Mucosa of stomach (tissue), 1 donor: ENCODE results near the gene C15orf62.
A peak's percentile ranks its signal among the peaks of the same experiment; 100 is the strongest.

Experiments
- H3K27me3 ChIP-seq: one replicate; pipeline ENCODE4 v1.7.0; 2013; ENCODE audit warnings: mild to moderate bottlenecking, low read length; ENCODE audit not compliant: control insufficient read depth, insufficient read depth
- H3K36me3 ChIP-seq: one replicate; pipeline ENCODE4 v1.7.0; 2013; ENCODE audit warnings: low read length; ENCODE audit not compliant: control insufficient read depth, insufficient read depth
- H3K4me1 ChIP-seq: one replicate; pipeline ENCODE4 v1.7.0; 2013; ENCODE audit warnings: mild to moderate bottlenecking, low read length; ENCODE audit not compliant: control insufficient read depth, insufficient read depth
- H3K4me3 ChIP-seq: one replicate; pipeline ENCODE4 v1.7.0; 2013; ENCODE audit warnings: low read length
- H3K9ac ChIP-seq: one replicate; pipeline ENCODE4 v1.7.0; 2013; ENCODE audit warnings: mild to moderate bottlenecking, low read length, moderate library complexity
- H3K9me3 ChIP-seq: one replicate; pipeline ENCODE4 v1.7.0; 2013; ENCODE audit warnings: mild to moderate bottlenecking, low read length, moderate library complexity; ENCODE audit not compliant: control insufficient read depth
- donor health status: Pancreatic carcinoma.

C15orf62 gene

GRCh38 chr15:40790718-40791117 is 20.9 kb downstream of the C15orf62 start:
- peak overlapping the region; percentile 22 for H3K9ac ChIP-seq
- no peak overlapping the region for H3K4me3 ChIP-seq
- H3K27me3 ChIP-seq: no peaks in the 10 kb centered on the region
- H3K4me1 ChIP-seq: peaks cover 63% of the 10 kb centered on the region
- no peaks in the 10 kb centered on the region for H3K36me3 ChIP-seq
- H3K9me3 ChIP-seq: no peaks in the 10 kb centered on the region

GRCh38 chr15:40792394-40792793 is 22.6 kb downstream of the C15orf62 start:
- no peaks in the 10 kb centered on the region for H3K36me3 ChIP-seq
- H3K4me1 ChIP-seq: peaks cover 56% of the 10 kb centered on the region
- no peak overlapping the region for H3K4me3 ChIP-seq
- no peaks in the 10 kb centered on the region for H3K27me3 ChIP-seq
- no peaks in the 10 kb centered on the region for H3K9me3 ChIP-seq
- no peak overlapping the region for H3K9ac ChIP-seq

- H3K9ac ChIP-seq: no peak overlapping the region
- H3K4me1 ChIP-seq: peaks cover 47% of the 10 kb centered on the region
- H3K9me3 ChIP-seq: no peaks in the 10 kb centered on the region
- H3K36me3 ChIP-seq: no peaks in the 10 kb centered on the region
- no peak overlapping the region for H3K4me3 ChIP-seq
- H3K27me3 ChIP-seq: no peaks in the 10 kb centered on the region
These were observed 23.6 kb downstream of the C15orf62 start for GRCh38 chr15:40793216-40793989.

- no peaks in the 10 kb centered on the region for H3K36me3 ChIP-seq
- H3K4me3 ChIP-seq: no peak overlapping the region
- H3K9ac ChIP-seq: no peak overlapping the region
- H3K4me1 ChIP-seq: peaks cover 31% of the 10 kb centered on the region
- no peaks in the 10 kb centered on the region for H3K27me3 ChIP-seq
- H3K9me3 ChIP-seq: no peaks in the 10 kb centered on the region
These were observed 26.3 kb downstream of the C15orf62 start for GRCh38 chr15:40796041-40796440.

- Histone ChIP-seq H3K9ac (no peak overlapping the region), H3K9me3 (no peaks in the 10 kb centered on the region), H3K4me1 (peaks cover 28% of the 10 kb centered on the region), H3K27me3 (no peaks in the 10 kb centered on the region), H3K36me3 (no peaks in the 10 kb centered on the region), H3K4me3 (no peak overlapping the region)
These were observed 26.7 kb downstream of the C15orf62 start for GRCh38 chr15:40796512-40796911.

GRCh38 chr15:40799523-40799922 is 29.7 kb downstream of the C15orf62 start:
- H3K36me3 ChIP-seq: no peaks in the 10 kb centered on the region
- H3K4me3 ChIP-seq: no peak overlapping the region
- peaks cover 26% of the 10 kb centered on the region for H3K4me1 ChIP-seq
- no peak overlapping the region for H3K9ac ChIP-seq
- H3K27me3 ChIP-seq: no peaks in the 10 kb centered on the region
- H3K9me3 ChIP-seq: no peaks in the 10 kb centered on the region

- Histone ChIP-seq H3K4me1 (peaks cover 27% of the 10 kb centered on the region), H3K36me3 (no peaks in the 10 kb centered on the region), H3K9me3 (no peaks in the 10 kb centered on the region), H3K4me3 (no peak overlapping the region), H3K27me3 (no peaks in the 10 kb centered on the region), H3K9ac (no peak overlapping the region)
These were observed 33.3 kb downstream of the C15orf62 start for GRCh38 chr15:40803076-40803475.

GRCh38 chr15:40803688-40804087 is 33.9 kb downstream of the C15orf62 start:
- no peak overlapping the region for H3K9ac ChIP-seq
- H3K27me3 ChIP-seq: no peaks in the 10 kb centered on the region
- H3K9me3 ChIP-seq: no peaks in the 10 kb centered on the region
- H3K4me3 ChIP-seq: no peak overlapping the region
- peaks cover 32% of the 10 kb centered on the region for H3K4me1 ChIP-seq
- H3K36me3 ChIP-seq: no peaks in the 10 kb centered on the region

- Histone ChIP-seq H3K36me3 (no peaks in the 10 kb centered on the region), H3K4me3 (peak overlapping the region; percentile 100), H3K4me1 (peaks cover 32% of the 10 kb centered on the region), H3K9me3 (no peaks in the 10 kb centered on the region), H3K9ac (peak overlapping the region; percentile 95), H3K27me3 (no peaks in the 10 kb centered on the region)
These were observed 36.9 kb downstream of the C15orf62 start for GRCh38 chr15:40806672-40807027.

- Histone ChIP-seq H3K4me3 (peak within 1 kb of the TSS; percentile 100), H3K36me3 (no peaks in the 10 kb centered on the region), H3K9ac (peak within 1 kb of the TSS; percentile 95), H3K9me3 (no peaks in the 10 kb centered on the region), H3K27me3 (no peaks in the 10 kb centered on the region), H3K4me1 (peaks cover 32% of the 10 kb centered on the region)
These were observed 37.5 kb downstream of the C15orf62 start, which contains the start of the genes DNAJC17 and ZFYVE19 for GRCh38 chr15:40807028-40807887. TSS of gene DNAJC17 (minus strand) at chr15:40807473. CDS start at chr15:40807446, 27 bp downstream. TSS of gene ZFYVE19 (plus strand) at chr15:40807089. CDS start at chr15:40807590, 501 bp downstream.

- peak overlapping the region; percentile 55 for H3K9ac ChIP-seq
- H3K4me1 ChIP-seq: peaks cover 29% of the 10 kb centered on the region
- no peaks in the 10 kb centered on the region for H3K9me3 ChIP-seq
- no peaks in the 10 kb centered on the region for H3K27me3 ChIP-seq
- no peaks in the 10 kb centered on the region for H3K36me3 ChIP-seq
- peak overlapping the region; percentile 100 for H3K4me3 ChIP-seq
These were observed 38.2 kb downstream of the C15orf62 start for GRCh38 chr15:40807888-40808461.
